ENCODE results near the gene CEP164. TPM values are rescaled to one million over a fixed set of nuclear protein-coding genes. Genes with fewer than 3 reads are reported as not detected.

Gene CEP164
- total RNA-seq, 2 donors from 2014 or later = 46.7 to 52.6 TPM

DNA sequence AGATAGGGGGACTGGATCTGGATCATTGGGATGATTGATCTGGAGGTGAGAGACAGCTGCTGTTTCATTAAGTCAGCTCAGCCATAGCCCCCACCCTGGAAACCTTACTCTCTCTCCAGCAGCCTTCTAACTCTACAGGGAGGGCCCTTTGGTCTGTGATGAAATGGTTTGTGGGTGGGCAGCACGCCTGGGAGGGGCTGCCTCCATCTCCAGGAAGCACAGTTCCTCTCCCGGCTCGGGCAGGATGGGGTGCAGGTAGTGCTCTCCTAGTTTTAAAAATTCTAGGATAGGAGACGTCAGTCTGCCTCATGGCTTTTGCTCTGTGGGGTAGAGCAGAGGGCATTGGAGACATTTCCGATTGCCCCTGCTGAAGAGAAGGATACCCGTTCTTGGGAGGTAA, 89.7 kb downstream of the CEP164 start:
- peaks cover 6% of the 10 kb centered on the region for H3K36me3 Mint-ChIP-seq (ENCODE audit: low read depth)
- DNase-seq = no peak
- H3K9me3 ChIP-seq (ENCODE audit: control insufficient read depth, low read length, poor library complexity, severe bottlenecking) = no peaks in the 10 kb centered on the region
- peaks cover 4% of the 10 kb centered on the region for H3K4me1 Mint-ChIP-seq
- H3K27ac Mint-ChIP-seq = no peak overlapping the region
- no peak for ATAC-seq
- peaks cover 16% of the 10 kb centered on the region for H3K27me3 Mint-ChIP-seq
- no peak overlapping the region for H3K4me3 Mint-ChIP-seq

DNA sequence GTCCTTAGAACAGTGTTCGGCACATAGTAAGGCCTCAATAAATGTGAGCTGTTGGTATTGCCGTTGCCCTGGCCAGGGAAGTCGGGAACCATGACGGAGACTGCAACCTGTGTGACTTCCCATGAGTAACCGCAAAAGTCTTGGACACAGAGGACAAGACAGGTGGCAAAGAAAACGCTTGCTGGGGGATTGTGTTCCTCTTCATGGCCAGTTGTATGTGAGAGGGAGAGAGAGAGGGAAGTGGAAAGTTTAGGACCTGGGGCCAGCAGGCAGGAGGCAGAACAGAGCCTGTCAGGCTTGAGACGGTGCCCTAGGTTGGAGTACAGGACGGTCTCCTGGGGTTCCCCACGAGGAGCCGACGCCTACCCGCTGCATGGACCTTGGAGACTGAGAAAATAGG, 90.2 kb downstream of the CEP164 start:
- no peak overlapping the region for H3K4me3 Mint-ChIP-seq
- DNase-seq (no peak), ATAC-seq (no peak)
- H3K27ac Mint-ChIP-seq = no peak overlapping the region
- peaks cover 2% of the 10 kb centered on the region for H3K36me3 Mint-ChIP-seq (ENCODE audit: low read depth)
- H3K9me3 ChIP-seq (ENCODE audit: control insufficient read depth, low read length, poor library complexity, severe bottlenecking) = no peaks in the 10 kb centered on the region
- H3K27me3 Mint-ChIP-seq = peaks cover 16% of the 10 kb centered on the region
- peaks cover 4% of the 10 kb centered on the region for H3K4me1 Mint-ChIP-seq

DNA sequence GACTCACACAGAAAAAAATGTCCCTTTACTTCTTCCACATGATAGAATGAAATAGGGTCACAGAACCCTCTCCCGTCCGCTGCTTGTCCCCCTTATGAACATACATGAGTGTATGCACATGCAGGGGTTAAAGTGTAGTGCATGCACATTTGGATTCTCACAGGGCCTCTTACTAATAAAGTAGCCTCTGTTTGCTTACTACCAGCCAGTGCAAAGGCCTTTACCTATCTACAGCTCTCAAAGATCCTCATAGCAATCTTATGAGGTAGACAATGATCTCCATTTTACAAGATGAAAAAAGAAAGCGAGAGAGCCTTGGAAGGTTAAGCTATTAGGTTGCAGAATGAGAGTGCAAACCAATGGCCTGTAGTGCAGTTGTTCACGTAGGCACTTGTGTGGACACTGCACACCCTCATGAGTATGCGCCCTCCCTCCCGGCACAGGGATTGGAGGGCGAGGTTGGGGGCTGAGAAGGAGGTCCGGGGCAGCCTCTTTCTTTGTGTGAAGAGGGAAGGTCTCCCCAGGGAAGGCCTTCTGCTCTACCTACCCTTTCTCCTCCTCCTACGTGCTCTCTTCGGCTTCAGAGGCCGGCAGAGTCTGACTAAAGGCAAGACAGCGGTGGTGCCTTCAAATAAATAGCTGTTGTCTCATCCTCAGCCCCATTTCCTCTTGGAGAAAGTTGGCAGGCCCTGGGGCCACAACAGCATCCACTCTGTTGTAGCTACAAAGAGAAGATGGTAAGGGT, 91.3 kb downstream of the CEP164 start:
- no peaks in the 10 kb centered on the region for H3K9me3 ChIP-seq (ENCODE audit: control insufficient read depth, low read length, poor library complexity, severe bottlenecking)
- Mint-ChIP-seq H3K36me3 (ENCODE audit: low read depth) (no peaks in the 10 kb centered on the region), H3K4me1 (peaks cover 2% of the 10 kb centered on the region), H3K27me3 (peaks cover 26% of the 10 kb centered on the region), H3K27ac (no peak overlapping the region), H3K4me3 (no peak overlapping the region)
- no peak for ATAC-seq
- no peak for DNase-seq

DNA sequence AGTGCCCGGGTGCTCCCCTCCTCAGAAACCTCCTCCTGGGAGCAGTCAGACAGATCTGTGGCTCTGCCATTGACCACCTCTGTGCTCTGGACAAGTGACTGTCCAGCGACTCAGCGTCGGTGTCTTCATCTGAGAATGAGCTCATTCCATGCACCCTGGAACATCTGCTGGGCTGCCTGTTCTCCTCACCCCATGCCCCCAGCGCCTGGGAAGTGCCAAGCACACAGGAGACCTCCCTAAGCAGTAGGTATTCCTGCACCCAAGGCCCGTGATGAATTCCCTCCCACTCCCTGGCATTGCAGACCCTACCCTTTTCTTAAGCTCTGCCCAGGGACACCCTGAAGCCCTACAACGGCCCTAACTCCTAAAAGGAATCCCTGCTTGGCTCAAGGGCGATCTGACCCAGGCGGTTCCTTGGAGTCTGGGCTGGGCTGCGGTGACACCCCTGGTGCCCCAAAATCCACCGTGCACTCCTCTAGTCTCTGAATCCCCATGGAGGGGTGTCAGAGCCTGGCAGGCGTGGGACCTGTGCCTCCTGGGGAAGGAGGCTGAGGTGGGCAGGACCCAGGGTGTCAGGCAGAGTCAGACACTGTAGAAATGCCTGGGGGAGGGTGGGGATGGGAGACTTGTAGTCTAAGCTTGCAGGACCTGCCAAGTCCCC, 92.0 kb downstream of the CEP164 start:
- Mint-ChIP-seq H3K4me3 (no peak overlapping the region), H3K4me1 (peaks cover 2% of the 10 kb centered on the region), H3K27me3 (peaks cover 31% of the 10 kb centered on the region), H3K27ac (no peak overlapping the region), H3K36me3 (ENCODE audit: low read depth) (no peaks in the 10 kb centered on the region)
- ATAC-seq (no peak), DNase-seq (no peak)
- no peaks in the 10 kb centered on the region for H3K9me3 ChIP-seq (ENCODE audit: control insufficient read depth, low read length, poor library complexity, severe bottlenecking)

DNA sequence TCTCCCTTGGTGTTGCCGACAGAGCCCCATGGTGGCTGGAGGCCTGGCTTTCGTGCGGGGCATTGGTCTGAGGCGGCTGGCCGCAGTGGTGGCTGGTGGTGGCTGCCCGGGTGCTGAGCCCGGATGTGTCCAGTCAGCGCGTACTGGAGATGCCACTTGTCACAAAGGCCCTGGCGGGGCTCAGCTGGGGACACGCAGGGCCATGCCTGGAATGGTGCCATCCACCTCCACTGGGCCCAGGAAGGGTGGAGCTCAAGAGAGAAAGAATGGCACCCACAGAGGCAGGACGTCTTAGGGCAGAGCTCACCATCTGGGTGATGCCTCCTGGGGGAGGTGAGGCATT, 92.5 kb downstream of the CEP164 start:
- peaks cover 31% of the 10 kb centered on the region for H3K27me3 Mint-ChIP-seq
- DNase-seq (no peak), ATAC-seq (no peak)
- no peak overlapping the region for H3K27ac Mint-ChIP-seq
- no peak overlapping the region for H3K4me3 Mint-ChIP-seq
- no peaks in the 10 kb centered on the region for H3K36me3 Mint-ChIP-seq (ENCODE audit: low read depth)
- peaks cover 2% of the 10 kb centered on the region for H3K4me1 Mint-ChIP-seq
- H3K9me3 ChIP-seq (ENCODE audit: control insufficient read depth, low read length, poor library complexity, severe bottlenecking) = no peaks in the 10 kb centered on the region

DNA sequence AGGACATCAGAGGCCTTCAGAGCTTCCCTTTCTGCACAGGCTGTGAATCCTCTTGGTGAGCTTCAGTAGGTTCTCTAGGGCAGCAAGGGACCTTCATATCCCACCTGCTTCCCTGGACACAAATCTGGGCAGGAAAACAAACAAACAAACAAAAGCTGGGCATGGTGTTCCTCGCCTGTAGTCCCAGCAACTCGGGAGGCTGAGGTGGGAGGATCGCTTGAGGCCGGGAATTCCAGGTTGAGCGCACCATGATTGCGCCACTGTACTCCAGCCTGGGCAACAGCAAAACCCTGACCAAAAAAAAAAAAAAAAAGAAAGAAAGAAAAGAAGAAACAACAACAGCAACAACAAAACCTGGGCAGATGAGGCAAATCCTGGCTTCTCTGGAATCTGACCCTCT, 92.9 kb downstream of the CEP164 start:
- DNase-seq (no peak), ATAC-seq (no peak)
- peaks cover 2% of the 10 kb centered on the region for H3K4me1 Mint-ChIP-seq
- no peaks in the 10 kb centered on the region for H3K9me3 ChIP-seq (ENCODE audit: control insufficient read depth, low read length, poor library complexity, severe bottlenecking)
- no peak overlapping the region for H3K27ac Mint-ChIP-seq
- H3K36me3 Mint-ChIP-seq (ENCODE audit: low read depth) = no peaks in the 10 kb centered on the region
- H3K27me3 Mint-ChIP-seq = peaks cover 31% of the 10 kb centered on the region
- H3K4me3 Mint-ChIP-seq = no peak overlapping the region

DNA sequence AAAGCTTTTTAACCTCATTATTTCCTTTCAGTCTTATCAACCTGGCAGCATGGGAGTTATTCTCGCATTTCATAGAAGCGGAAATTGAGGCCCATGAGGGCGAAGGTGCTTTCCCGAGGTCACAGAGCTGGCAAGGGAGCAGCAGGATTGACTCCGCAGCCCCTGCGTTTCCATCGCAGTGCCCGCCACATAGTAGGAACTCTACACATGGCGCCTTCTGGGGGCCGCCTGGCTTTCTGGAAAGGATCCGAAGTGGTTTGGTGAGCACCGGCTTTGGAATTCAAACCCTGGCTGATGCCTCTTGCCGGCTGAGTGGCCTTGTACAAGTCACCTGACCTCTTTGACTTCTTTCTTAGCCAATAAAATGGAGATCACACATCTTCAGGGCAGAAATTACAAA, 93.4 kb downstream of the CEP164 start:
- Mint-ChIP-seq H3K4me1 (peaks cover 4% of the 10 kb centered on the region), H3K27ac (no peak overlapping the region), H3K36me3 (ENCODE audit: low read depth) (no peaks in the 10 kb centered on the region), H3K4me3 (no peak overlapping the region), H3K27me3 (peaks cover 36% of the 10 kb centered on the region)
- DNase-seq = no peak
- no peaks in the 10 kb centered on the region for H3K9me3 ChIP-seq (ENCODE audit: control insufficient read depth, low read length, poor library complexity, severe bottlenecking)
- ATAC-seq = no peak

DNA sequence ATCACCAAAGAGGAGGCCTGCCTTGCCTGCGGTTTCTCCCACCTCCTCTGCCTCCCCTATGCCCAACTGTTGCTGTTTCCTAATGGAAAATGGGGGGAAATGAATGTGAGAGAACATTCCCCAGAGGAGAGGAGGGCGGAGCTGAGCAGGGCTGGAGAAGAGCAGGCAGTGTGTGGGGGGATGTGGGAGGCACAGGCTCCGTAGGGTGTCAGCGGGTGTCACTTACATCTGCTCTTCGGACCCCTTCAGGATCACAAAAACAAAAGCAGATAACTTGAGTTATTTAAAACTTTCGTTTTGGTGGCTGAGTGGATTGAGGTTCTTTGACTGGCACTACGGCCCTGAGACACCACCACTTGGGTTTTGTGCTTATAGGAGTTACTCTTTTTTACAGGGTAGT, 93.8 kb downstream of the CEP164 start:
- ATAC-seq = no peak
- no peak overlapping the region for H3K4me3 Mint-ChIP-seq
- no peaks in the 10 kb centered on the region for H3K9me3 ChIP-seq (ENCODE audit: control insufficient read depth, low read length, poor library complexity, severe bottlenecking)
- no peaks in the 10 kb centered on the region for H3K36me3 Mint-ChIP-seq (ENCODE audit: low read depth)
- no peak overlapping the region for H3K27ac Mint-ChIP-seq
- peaks cover 8% of the 10 kb centered on the region for H3K4me1 Mint-ChIP-seq
- peaks cover 40% of the 10 kb centered on the region for H3K27me3 Mint-ChIP-seq
- no peak for DNase-seq

DNA sequence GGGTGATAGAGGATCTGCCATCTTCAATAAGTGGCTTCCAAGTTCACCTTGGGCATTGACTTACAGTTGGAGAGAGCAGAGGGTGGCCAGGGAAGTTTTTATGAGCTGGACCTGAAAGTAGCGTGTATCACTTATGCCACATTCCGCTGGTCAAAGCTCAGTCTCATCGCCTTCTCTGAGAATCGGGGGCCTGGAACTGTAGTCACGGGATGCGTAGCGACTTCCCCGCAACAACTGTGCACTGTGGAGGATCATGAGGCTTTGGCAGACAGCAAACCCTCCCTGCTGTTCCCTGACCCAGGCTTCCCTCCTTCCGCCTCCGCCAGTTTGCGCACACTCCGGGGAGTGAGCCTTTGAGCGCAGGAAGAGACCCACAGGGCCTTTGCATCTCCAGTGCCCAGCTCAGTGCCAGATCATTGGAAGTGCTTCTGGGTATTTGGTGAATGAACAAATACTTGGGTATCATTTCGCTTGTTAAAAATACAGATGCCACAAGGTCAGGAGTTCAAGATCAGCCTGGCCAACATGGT, 95.5 kb downstream of the CEP164 start:
- no peaks in the 10 kb centered on the region for H3K36me3 Mint-ChIP-seq (ENCODE audit: low read depth)
- no peak for ATAC-seq
- H3K27me3 Mint-ChIP-seq = peaks cover 47% of the 10 kb centered on the region
- no peak overlapping the region for H3K4me3 Mint-ChIP-seq
- H3K9me3 ChIP-seq (ENCODE audit: control insufficient read depth, low read length, poor library complexity, severe bottlenecking) = no peaks in the 10 kb centered on the region
- no peak for DNase-seq
- H3K4me1 Mint-ChIP-seq = peaks cover 15% of the 10 kb centered on the region
- no peak overlapping the region for H3K27ac Mint-ChIP-seq

DNA sequence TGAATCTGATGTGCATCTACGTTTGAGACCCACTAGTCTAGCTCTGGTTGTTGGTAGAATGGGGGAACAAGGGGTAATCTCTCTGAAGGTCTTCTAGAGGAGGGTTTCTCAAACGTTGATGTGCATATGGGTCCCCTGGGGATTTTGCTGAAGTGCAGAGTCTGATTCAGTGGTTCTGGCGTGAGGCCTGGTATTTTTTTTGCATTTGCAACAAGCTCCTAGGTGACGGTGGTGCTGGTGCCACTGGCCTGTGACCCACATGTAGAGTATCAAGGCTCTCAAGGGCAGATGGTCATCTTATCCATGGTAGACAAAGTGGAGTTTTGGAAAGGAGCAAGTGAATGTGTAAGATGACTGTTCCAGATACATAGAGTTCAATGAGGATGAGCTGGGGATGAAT, 97.1 kb downstream of the CEP164 start:
- Mint-ChIP-seq H3K36me3 (ENCODE audit: low read depth) (no peaks in the 10 kb centered on the region), H3K4me1 (peaks cover 15% of the 10 kb centered on the region), H3K4me3 (no peak overlapping the region), H3K27me3 (peaks cover 52% of the 10 kb centered on the region), H3K27ac (no peak overlapping the region)
- ATAC-seq (no peak), DNase-seq (no peak)
- H3K9me3 ChIP-seq (ENCODE audit: control insufficient read depth, low read length, poor library complexity, severe bottlenecking) = no peaks in the 10 kb centered on the region

DNA sequence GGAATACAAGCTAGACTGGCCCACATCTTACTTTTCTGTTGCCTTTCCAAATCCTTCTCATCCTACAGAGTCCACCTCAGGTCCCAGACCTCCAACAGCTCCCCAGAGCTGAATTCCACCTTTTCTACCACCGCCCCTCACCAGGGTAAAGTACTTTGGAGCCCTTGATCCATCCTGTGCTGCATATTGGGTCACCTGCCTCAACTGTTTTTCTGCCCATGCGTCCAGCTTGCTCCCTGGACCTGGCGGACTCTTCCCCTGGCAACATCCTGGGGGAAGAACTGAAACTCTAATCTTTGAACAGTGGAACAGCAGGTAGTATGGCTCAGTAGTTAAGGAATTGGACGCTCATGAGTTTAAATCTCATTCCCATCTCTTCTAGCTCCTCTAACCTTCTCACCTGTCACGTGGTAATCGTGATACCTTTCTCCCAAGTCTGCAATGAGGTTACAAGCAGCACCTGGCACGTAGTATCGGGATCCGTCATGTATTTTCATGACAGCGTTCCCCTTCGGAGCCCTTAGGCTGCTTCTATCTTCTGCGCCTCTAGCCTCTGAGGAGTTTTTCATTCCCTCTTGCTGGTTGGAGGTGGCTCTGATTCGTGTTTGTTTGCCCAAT, 98.1 kb downstream of the CEP164 start:
- DNase-seq (no peak), ATAC-seq (no peak)
- Mint-ChIP-seq H3K4me3 (no peak overlapping the region), H3K27ac (no peak overlapping the region), H3K36me3 (ENCODE audit: low read depth) (no peaks in the 10 kb centered on the region), H3K27me3 (peaks cover 56% of the 10 kb centered on the region), H3K4me1 (peaks cover 15% of the 10 kb centered on the region)
- H3K9me3 ChIP-seq (ENCODE audit: control insufficient read depth, low read length, poor library complexity, severe bottlenecking) = no peaks in the 10 kb centered on the region

DNA sequence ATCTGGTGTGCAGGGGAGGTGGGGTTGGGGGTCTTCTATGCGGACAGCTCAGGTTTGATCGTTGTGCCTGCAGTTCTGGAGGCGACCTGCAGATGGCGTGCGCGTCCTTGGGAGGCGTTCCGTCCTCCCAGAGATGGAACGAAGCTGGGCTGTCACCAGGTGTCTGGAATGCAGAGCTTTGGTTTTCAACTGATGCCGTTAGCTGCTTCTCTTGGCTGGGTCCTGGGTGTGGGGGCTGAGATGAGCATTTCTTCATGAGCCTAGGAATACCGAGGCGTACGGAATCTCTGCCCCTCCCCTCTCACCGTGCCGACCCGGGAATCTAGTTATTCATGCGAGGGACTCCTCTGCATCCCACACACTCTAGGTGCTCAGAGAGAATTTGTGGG, 98.6 kb downstream of the CEP164 start:
- no peak overlapping the region for H3K27ac Mint-ChIP-seq
- no peaks in the 10 kb centered on the region for H3K9me3 ChIP-seq (ENCODE audit: control insufficient read depth, low read length, poor library complexity, severe bottlenecking)
- H3K4me3 Mint-ChIP-seq = no peak overlapping the region
- ATAC-seq = peak; percentile 63
- H3K4me1 Mint-ChIP-seq = peaks cover 15% of the 10 kb centered on the region
- DNase-seq = peak; percentile 53 to 69 (median 59)
- H3K27me3 Mint-ChIP-seq = peaks cover 56% of the 10 kb centered on the region
- no peaks in the 10 kb centered on the region for H3K36me3 Mint-ChIP-seq (ENCODE audit: low read depth)

DNA sequence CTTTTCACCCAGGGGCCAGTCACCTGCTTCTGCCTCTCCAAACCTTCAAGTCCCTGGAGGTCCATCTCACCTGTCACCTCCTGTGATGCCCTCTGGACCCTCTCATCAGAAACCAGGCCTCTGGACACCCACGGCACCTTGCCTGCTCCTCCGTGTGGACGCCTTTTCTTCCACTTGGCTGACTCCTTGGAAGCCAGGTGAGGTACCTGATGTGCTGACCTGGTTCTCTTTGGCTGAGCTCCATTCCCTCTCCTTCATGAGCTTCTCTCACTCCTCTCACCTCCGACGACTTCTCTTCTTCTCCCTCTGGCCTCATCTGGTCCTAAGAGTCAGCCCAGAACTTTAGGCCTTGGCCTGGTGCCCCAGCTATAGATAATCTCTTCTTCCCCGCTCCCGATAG, 99.3 kb downstream of the CEP164 start:
- DNase-seq = no peak
- Mint-ChIP-seq H3K4me3 (peak overlapping the region; percentile 15), H3K36me3 (ENCODE audit: low read depth) (no peaks in the 10 kb centered on the region), H3K27me3 (peaks cover 53% of the 10 kb centered on the region), H3K4me1 (peaks cover 13% of the 10 kb centered on the region), H3K27ac (no peak overlapping the region)
- H3K9me3 ChIP-seq (ENCODE audit: control insufficient read depth, low read length, poor library complexity, severe bottlenecking) = no peaks in the 10 kb centered on the region
- no peak for ATAC-seq
